Dedifferentiated amniotic fluid mesenchymal stem cell (primary cell): Measurements from ENCODE around the gene PSD2.

Experiments used
- DNase-seq: peaks from one replicate; pipeline ENCODE4 v3.0.0-alpha.2; 2016; ENCODE audit errors: extremely low spot score

Gene PSD2

GRCh38 chr5:139875957-139876356 is 80.3 kb downstream of the PSD2 start:
- DNase-seq: no peak

- DNase-seq: no peak
Measured at GRCh38 chr5:139877129-139877597, 81.6 kb downstream of the PSD2 start.

GRCh38 chr5:139878093-139878492 is 82.5 kb downstream of the PSD2 start:
- no peak for DNase-seq

GRCh38 chr5:139880416-139881142 is 85.0 kb downstream of the PSD2 start:
- DNase-seq: no peak

- no peak for DNase-seq
Measured at GRCh38 chr5:139881143-139881733, 85.6 kb downstream of the PSD2 start.

GRCh38 chr5:139882316-139882715 is 86.7 kb downstream of the PSD2 start:
- DNase-seq: no peak

GRCh38 chr5:139882961-139883539 is 87.4 kb downstream of the PSD2 start:
- no peak for DNase-seq

- DNase-seq: no peak
Measured at GRCh38 chr5:139884144-139884543, 88.5 kb downstream of the PSD2 start.

- DNase-seq: no peak
Measured at GRCh38 chr5:139884734-139885133, 89.1 kb downstream of the PSD2 start.

GRCh38 chr5:139885172-139885856 is 89.7 kb downstream of the PSD2 start:
- no peak for DNase-seq

GRCh38 chr5:139885857-139886208 is 90.2 kb downstream of the PSD2 start:
- DNase-seq: no peak

GRCh38 chr5:139886213-139886612 is 90.6 kb downstream of the PSD2 start:
- no peak for DNase-seq

GRCh38 chr5:139888370-139888769 is 92.8 kb downstream of the PSD2 start:
- DNase-seq: no peak

GRCh38 chr5:139889410-139889809 is 93.8 kb downstream of the PSD2 start:
- DNase-seq: no peak

- no peak for DNase-seq
Measured at GRCh38 chr5:139893873-139894272, 98.3 kb downstream of the PSD2 start.
